ENCODE results near the gene MEF2A.
"Not testable (repeated sequence)": the region's sequence is repeated elsewhere in the genome, so short reads cannot be mapped to it uniquely, and the experiment has no call there.

The MEF2A gene

DNA sequence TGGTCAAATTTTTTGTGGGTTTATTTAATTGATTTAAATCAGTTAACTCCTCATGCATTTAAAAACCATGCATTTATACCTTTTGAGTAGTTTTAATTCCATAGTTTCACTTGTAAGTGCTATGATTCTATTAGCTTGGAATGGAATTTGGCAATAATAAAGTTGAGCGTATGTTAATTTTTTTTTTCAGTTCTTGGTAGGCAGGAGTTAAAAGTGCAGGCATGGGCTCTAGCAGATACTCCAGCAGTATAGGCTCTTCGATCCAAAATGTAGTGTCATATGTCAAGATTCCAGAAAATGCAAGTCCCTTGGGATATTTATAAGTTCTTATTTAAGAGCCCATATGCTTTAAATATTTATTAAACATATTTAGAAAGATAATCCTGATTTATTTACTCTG, 97.1 kb downstream of the MEF2A start:
- TF ChIP-seq CTCF (IDR thresholded peaks at IDR 0.05; ENCODE audit: low read length) (no peak), EZH2 (IDR thresholded peaks at IDR 0.05; ENCODE audit: borderline replicate concordance, low read length) (no peak)
- Histone ChIP-seq H3K9me3 (ENCODE audit: low read length) (no peaks in the 10 kb centered on the region), H3K27ac (ENCODE audit: low read depth, low read length, poor library complexity, severe bottlenecking) (no peak overlapping the region), H3K9ac (ENCODE audit: low read length) (no peak overlapping the region), H3K79me2 (ENCODE audit: insufficient read depth, low read length) (no peaks in the 10 kb centered on the region), H3K27me3 (ENCODE audit: insufficient read depth, low read length) (no peaks in the 10 kb centered on the region), H3K9me2 (ENCODE audit: low read depth, low read length) (no peaks in the 10 kb centered on the region), H3F3A (ENCODE audit: insufficient read depth, low read length) (no peaks in the 10 kb centered on the region), H3K4me1 (ENCODE audit: insufficient read depth, low read length, severe bottlenecking) (no peaks in the 10 kb centered on the region), H3K36me3 (ENCODE audit: insufficient read depth, low read length) (peaks cover 35% of the 10 kb centered on the region), H3K4me2 (ENCODE audit: low read length) (no peak overlapping the region), H3K4me3 (ENCODE audit: low read depth, low read length, poor library complexity, severe bottlenecking) (no peak overlapping the region), H2AFZ (ENCODE audit: low read length) (no peak overlapping the region), H4K20me1 (ENCODE audit: insufficient read depth, low read length) (no peaks in the 10 kb centered on the region)

DNA sequence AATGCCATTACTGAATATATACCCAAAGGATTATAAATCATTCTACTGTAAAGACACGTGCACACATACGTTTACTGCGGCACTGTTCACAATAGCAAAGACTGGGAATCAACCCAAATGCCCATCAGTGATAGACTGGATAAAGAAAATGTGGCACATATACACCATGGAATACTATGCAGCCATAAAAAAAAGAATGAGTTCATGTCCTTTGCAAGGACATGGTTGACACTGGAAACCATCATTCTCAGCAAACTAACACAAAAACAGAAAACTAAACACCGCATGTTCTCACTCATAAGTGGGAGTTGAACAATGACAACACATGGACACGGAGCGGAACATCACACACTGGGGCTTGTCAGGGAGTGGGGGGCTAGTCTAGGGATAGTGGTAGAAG, 100.3 kb downstream of the MEF2A start:
- not testable (repeated sequence) for H3K9me3 ChIP-seq (ENCODE audit: low read length); H2AFZ ChIP-seq (ENCODE audit: low read length); H3K27me3 ChIP-seq (ENCODE audit: insufficient read depth, low read length); H4K20me1 ChIP-seq (ENCODE audit: insufficient read depth, low read length); H3K9me2 ChIP-seq (ENCODE audit: low read depth, low read length); H3K9ac ChIP-seq (ENCODE audit: low read length); H3K4me2 ChIP-seq (ENCODE audit: low read length); H3K4me3 ChIP-seq (ENCODE audit: low read depth, low read length, poor library complexity, severe bottlenecking); H3K4me1 ChIP-seq (ENCODE audit: insufficient read depth, low read length, severe bottlenecking); H3F3A ChIP-seq (ENCODE audit: insufficient read depth, low read length); H3K79me2 ChIP-seq (ENCODE audit: insufficient read depth, low read length); H3K27ac ChIP-seq (ENCODE audit: low read depth, low read length, poor library complexity, severe bottlenecking)
- H3K36me3 ChIP-seq (ENCODE audit: insufficient read depth, low read length) = peaks cover 24% of the 10 kb centered on the region

DNA sequence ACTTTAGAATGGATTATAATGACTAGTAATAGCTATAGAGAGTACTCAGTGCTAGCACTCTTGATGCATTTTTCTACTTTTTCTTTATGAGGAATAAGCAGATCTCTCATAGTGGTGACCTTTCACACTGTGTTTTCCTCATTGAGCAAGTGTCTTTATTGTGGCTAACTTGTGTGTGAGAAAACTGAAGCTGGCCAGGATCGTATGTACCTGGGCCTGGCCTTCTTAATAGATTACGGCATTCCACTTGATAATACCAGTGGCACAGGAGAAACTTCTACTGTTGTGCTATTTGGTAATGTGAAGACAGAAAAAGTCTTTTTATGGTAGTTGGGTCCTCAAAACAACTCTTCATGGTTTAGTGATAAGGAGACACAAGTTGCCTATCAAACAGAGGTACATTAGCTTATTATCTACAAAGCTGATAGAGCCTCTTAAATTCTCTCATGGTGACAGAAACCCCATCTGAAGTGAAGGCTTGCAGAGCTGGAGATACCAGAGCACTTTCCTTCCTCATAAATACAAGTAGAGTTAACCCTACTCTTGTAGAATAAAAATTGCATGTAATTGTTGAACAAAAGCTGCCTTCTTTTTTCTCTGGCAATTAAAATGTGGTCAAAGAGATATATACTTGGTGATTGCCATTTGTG, 102.9 kb downstream of the MEF2A start:
- no peak overlapping the region for H2AFZ ChIP-seq (ENCODE audit: low read length)
- H3K9me3 ChIP-seq (ENCODE audit: low read length) = no peaks in the 10 kb centered on the region
- H3K27ac ChIP-seq (ENCODE audit: low read depth, low read length, poor library complexity, severe bottlenecking) = no peak overlapping the region
- H3K4me2 ChIP-seq (ENCODE audit: low read length) = no peak overlapping the region
- no peaks in the 10 kb centered on the region for H4K20me1 ChIP-seq (ENCODE audit: insufficient read depth, low read length)
- no peaks in the 10 kb centered on the region for H3K4me1 ChIP-seq (ENCODE audit: insufficient read depth, low read length, severe bottlenecking)
- H3K79me2 ChIP-seq (ENCODE audit: insufficient read depth, low read length) = no peaks in the 10 kb centered on the region
- H3K9ac ChIP-seq (ENCODE audit: low read length) = no peak overlapping the region
- no peak overlapping the region for H3K4me3 ChIP-seq (ENCODE audit: low read depth, low read length, poor library complexity, severe bottlenecking)
- no peak for TF ChIP-seq CTCF (IDR thresholded peaks at IDR 0.05; ENCODE audit: low read length)
- no peaks in the 10 kb centered on the region for H3K9me2 ChIP-seq (ENCODE audit: low read depth, low read length)
- no peaks in the 10 kb centered on the region for H3K27me3 ChIP-seq (ENCODE audit: insufficient read depth, low read length)
- peaks cover 38% of the 10 kb centered on the region for H3K36me3 ChIP-seq (ENCODE audit: insufficient read depth, low read length)
- H3F3A ChIP-seq (ENCODE audit: insufficient read depth, low read length) = no peaks in the 10 kb centered on the region

- TF ChIP-seq EZH2 (IDR thresholded peaks at IDR 0.05; ENCODE audit: borderline replicate concordance, low read length) (no peak), CTCF (IDR thresholded peaks at IDR 0.05; ENCODE audit: low read length) (no peak)
These were observed 103.5 kb downstream of the MEF2A start for GRCh38 chr15:99669250-99669649.

More at GRCh38 chr15:99669250-99669649, 103.5 kb downstream of the MEF2A start:
- no peaks in the 10 kb centered on the region for H4K20me1 ChIP-seq (ENCODE audit: insufficient read depth, low read length)
- H3K27me3 ChIP-seq (ENCODE audit: insufficient read depth, low read length) = no peaks in the 10 kb centered on the region
- H3K79me2 ChIP-seq (ENCODE audit: insufficient read depth, low read length) = no peaks in the 10 kb centered on the region
- no peaks in the 10 kb centered on the region for H3F3A ChIP-seq (ENCODE audit: insufficient read depth, low read length)
- no peak overlapping the region for H3K4me2 ChIP-seq (ENCODE audit: low read length)
- no peak overlapping the region for H3K4me3 ChIP-seq (ENCODE audit: low read depth, low read length, poor library complexity, severe bottlenecking)
- H3K9ac ChIP-seq (ENCODE audit: low read length) = no peak overlapping the region
- H3K9me3 ChIP-seq (ENCODE audit: low read length) = no peaks in the 10 kb centered on the region
- no peak overlapping the region for H2AFZ ChIP-seq (ENCODE audit: low read length)
- H3K36me3 ChIP-seq (ENCODE audit: insufficient read depth, low read length) = peaks cover 34% of the 10 kb centered on the region
- H3K9me2 ChIP-seq (ENCODE audit: low read depth, low read length) = no peaks in the 10 kb centered on the region
- H3K4me1 ChIP-seq (ENCODE audit: insufficient read depth, low read length, severe bottlenecking) = no peaks in the 10 kb centered on the region
- H3K27ac ChIP-seq (ENCODE audit: low read depth, low read length, poor library complexity, severe bottlenecking) = no peak overlapping the region

Measured in OCI-LY1 (cell line).